Measurements from ENCODE around the gene CARD14. TPM values are rescaled to one million over a fixed set of nuclear protein-coding genes. Genes with fewer than 3 reads are reported as not detected.

The CARD14 gene
- total RNA-seq, 2 experiments from 2014 or later = not detected

GRCh38 chr17:80223142-80223815, 53.4 kb downstream of the CARD14 start:
- Histone ChIP-seq H3K36me3 (ENCODE audit: insufficient read depth, low read length) (peaks cover 6% of the 10 kb centered on the region), H3K27ac (ENCODE audit: low read depth in 1 of 2, low read length in 2 of 2) (no peak overlapping the region), H3K9me3 (ENCODE audit: control insufficient read depth in 1 of 2, insufficient read depth in 1 of 2, low read length in 2 of 2) (no peaks in the 10 kb centered on the region), H3K27me3 (ENCODE audit: control insufficient read depth in 1 of 2, insufficient read depth in 2 of 2, low read length in 2 of 2) (no peaks in the 10 kb centered on the region), H3K4me1 (ENCODE audit: insufficient read depth, low read length) (peaks cover 29% of the 10 kb centered on the region), H3K4me3 (ENCODE audit: low read length) (no peak overlapping the region)
- H3K9me3 Mint-ChIP-seq = no peaks in the 10 kb centered on the region
- no peaks in the 10 kb centered on the region for H3K27me3 Mint-ChIP-seq
- ChIA-PET CTCF (no interaction called here), POLR2A (no interaction called here)
- peak overlapping the region; percentile 79 for H3K4me3 Mint-ChIP-seq
- peaks cover 49% of the 10 kb centered on the region for H3K36me3 Mint-ChIP-seq (ENCODE audit: low read depth)
- intact Hi-C loops (cut with DNase I, micrococcal nuclease) = loop anchor here in 1 of 2 experiments (5.0 kb wide), 1 partner anchor 121 kb away; the partner anchor contains the start of gene GAA
- TF ChIP-seq CTCF (IDR thresholded peaks at IDR 0.05) = no peak
- DNase-seq (no peak), ATAC-seq (ENCODE audit: poor library complexity) (no peak)
- H3K27ac Mint-ChIP-seq = peak overlapping the region; percentile 65
- peaks cover 25% of the 10 kb centered on the region for H3K4me1 Mint-ChIP-seq (ENCODE audit: low read depth)

GRCh38 chr17:80223838-80224497, 54.1 kb downstream of the CARD14 start:
- Histone ChIP-seq H3K36me3 (ENCODE audit: insufficient read depth, low read length) (peaks cover 9% of the 10 kb centered on the region), H3K4me3 (ENCODE audit: low read length) (no peak overlapping the region), H3K27me3 (ENCODE audit: control insufficient read depth in 1 of 2, insufficient read depth in 2 of 2, low read length in 2 of 2) (no peaks in the 10 kb centered on the region), H3K27ac (ENCODE audit: low read depth in 1 of 2, low read length in 2 of 2) (no peak overlapping the region), H3K4me1 (ENCODE audit: insufficient read depth, low read length) (peaks cover 23% of the 10 kb centered on the region), H3K9me3 (ENCODE audit: control insufficient read depth in 1 of 2, insufficient read depth in 1 of 2, low read length in 2 of 2) (no peaks in the 10 kb centered on the region)
- no peak for TF ChIP-seq CTCF (IDR thresholded peaks at IDR 0.05)
- intact Hi-C loops (cut with DNase I, micrococcal nuclease) = loop anchor here in 1 of 2 experiments (5.0 kb wide), 1 partner anchor 122 kb away; the partner anchor contains the start of gene GAA
- no peak overlapping the region for H3K27ac Mint-ChIP-seq
- peaks cover 18% of the 10 kb centered on the region for H3K4me1 Mint-ChIP-seq (ENCODE audit: low read depth)
- no peak for DNase-seq
- ChIA-PET CTCF (no interaction called here), POLR2A (no interaction called here)
- no peaks in the 10 kb centered on the region for H3K9me3 Mint-ChIP-seq
- H3K36me3 Mint-ChIP-seq (ENCODE audit: low read depth) = peaks cover 49% of the 10 kb centered on the region
- no peaks in the 10 kb centered on the region for H3K27me3 Mint-ChIP-seq
- ATAC-seq (ENCODE audit: poor library complexity) = no peak
- no peak overlapping the region for H3K4me3 Mint-ChIP-seq

GRCh38 chr17:80224683-80225082, 54.9 kb downstream of the CARD14 start:
- peaks cover 15% of the 10 kb centered on the region for H3K4me1 ChIP-seq (ENCODE audit: insufficient read depth, low read length)
- no peak overlapping the region for H3K4me3 ChIP-seq (ENCODE audit: low read length)
- Mint-ChIP-seq H3K27me3 (no peaks in the 10 kb centered on the region), H3K9me3 (no peaks in the 10 kb centered on the region), H3K4me3 (no peak overlapping the region), H3K27ac (no peak overlapping the region), H3K36me3 (ENCODE audit: low read depth) (peaks cover 44% of the 10 kb centered on the region), H3K4me1 (ENCODE audit: low read depth) (peaks cover 12% of the 10 kb centered on the region)
- H3K9me3 ChIP-seq (ENCODE audit: control insufficient read depth in 1 of 2, insufficient read depth in 1 of 2, low read length in 2 of 2) = no peaks in the 10 kb centered on the region
- TF ChIP-seq CTCF (IDR thresholded peaks at IDR 0.05) = no peak
- no peak overlapping the region for H3K27ac ChIP-seq (ENCODE audit: low read depth in 1 of 2, low read length in 2 of 2)
- H3K36me3 ChIP-seq (ENCODE audit: insufficient read depth, low read length) = peaks cover 9% of the 10 kb centered on the region
- intact Hi-C loops (cut with DNase I, micrococcal nuclease) = loop anchor here in 1 of 2 experiments (5.0 kb wide), 1 partner anchor 122 kb away; the partner anchor contains the start of gene GAA
- ATAC-seq (ENCODE audit: poor library complexity) = no peak
- no peak for DNase-seq
- ChIA-PET POLR2A (no interaction called here), CTCF (no interaction called here)
- no peaks in the 10 kb centered on the region for H3K27me3 ChIP-seq (ENCODE audit: control insufficient read depth in 1 of 2, insufficient read depth in 2 of 2, low read length in 2 of 2)
